ENCODE data around the gene PCMT1. TPM values are rescaled to one million over a fixed set of nuclear protein-coding genes. Genes with fewer than 3 reads are reported as not detected.

Gene PCMT1
- total RNA-seq: 112 and 126 TPM in 2 replicates

GRCh38 chr6:149749594-149750135 is at the start of gene PCMT1:
PCMT1 (plus strand) TSS chr6:149749741; CDS start chr6:149749902, 161 bp downstream.
- DNase-seq (ENCODE audit: low read depth): peak; percentile 91

GRCh38 chr6:149701714-149702113 is 47.8 kb upstream of the PCMT1 start:
- TF ChIP-seq CTCF (IDR thresholded peaks at IDR 0.05; ENCODE audit: insufficient read depth, low read depth, low read length): no peak

More at GRCh38 chr6:149749594-149750135, at the start of gene PCMT1:
- no peak for TF ChIP-seq CTCF (IDR thresholded peaks at IDR 0.05; ENCODE audit: insufficient read depth, low read depth, low read length)
- peak within 1 kb of the TSS; percentile 98 for H3K4me3 ChIP-seq (ENCODE audit: low read depth, low read length)

GRCh38 chr6:149711711-149712110 is 37.8 kb upstream of the PCMT1 start:
- no peak overlapping the region for H3K4me3 ChIP-seq (ENCODE audit: low read depth, low read length)
- TF ChIP-seq CTCF (IDR thresholded peaks at IDR 0.05; ENCODE audit: insufficient read depth, low read depth, low read length): no peak
- no peak for DNase-seq (ENCODE audit: low read depth)

More at GRCh38 chr6:149701714-149702113, 47.8 kb upstream of the PCMT1 start:
- no peak overlapping the region for H3K4me3 ChIP-seq (ENCODE audit: low read depth, low read length)
- no peak for DNase-seq (ENCODE audit: low read depth)

GRCh38 chr6:149714442-149714841 is 35.1 kb upstream of the PCMT1 start:
- TF ChIP-seq CTCF (IDR thresholded peaks at IDR 0.05; ENCODE audit: insufficient read depth, low read depth, low read length): no peak
- no peak for DNase-seq (ENCODE audit: low read depth)
- no peak overlapping the region for H3K4me3 ChIP-seq (ENCODE audit: low read depth, low read length)

GRCh38 chr6:149716181-149716963 is 33.2 kb upstream of the PCMT1 start:
- TF ChIP-seq CTCF (IDR thresholded peaks at IDR 0.05; ENCODE audit: insufficient read depth, low read depth, low read length): no peak
- peak overlapping the region; percentile 93 for H3K4me3 ChIP-seq (ENCODE audit: low read depth, low read length)
- DNase-seq (ENCODE audit: low read depth): peak; percentile 25

GRCh38 chr6:149717255-149717587 is 32.3 kb upstream of the PCMT1 start:
- DNase-seq (ENCODE audit: low read depth): no peak
- no peak for TF ChIP-seq CTCF (IDR thresholded peaks at IDR 0.05; ENCODE audit: insufficient read depth, low read depth, low read length)
- H3K4me3 ChIP-seq (ENCODE audit: low read depth, low read length): peak overlapping the region; percentile 93

All from fibroblast of villous mesenchyme (primary cell).